Stimulated activated CD8-positive, alpha-beta memory T cell treated with anti-CD3 and anti-CD28 coated beads, Interleukin-7, amount 100 ng/mL, for 24 hours (primary cell): ENCODE measurements around the gene PDYN.
A peak's percentile ranks its signal among the peaks of the same experiment; 100 is the strongest.

Source experiments
- DNase-seq: peaks from one replicate; pipeline ENCODE4 v3.0.0-alpha.2; 2020; ENCODE audit warnings: low read depth

Gene PDYN

GRCh38 chr20:1994627-1995026 is 769 bp upstream of the PDYN start:
- DNase-seq: no peak

GRCh38 chr20:1992359-1993110 is 1.3 kb downstream of the PDYN start:
- DNase-seq: no peak

- no peak for DNase-seq
These were observed 6.0 kb downstream of the PDYN start for GRCh38 chr20:1987826-1988225.

- no peak for DNase-seq
These were observed 10.6 kb downstream of the PDYN start for GRCh38 chr20:1983301-1983700.

GRCh38 chr20:1982686-1983085 is 11.2 kb downstream of the PDYN start:
- no peak for DNase-seq

GRCh38 chr20:1979106-1979778 is 14.6 kb downstream of the PDYN start:
- no peak for DNase-seq

GRCh38 chr20:1975291-1975690 is 18.6 kb downstream of the PDYN start:
- DNase-seq: no peak

GRCh38 chr20:1973601-1974440 is 20.0 kb downstream of the PDYN start:
- no peak for DNase-seq

- DNase-seq: no peak
These were observed 21.8 kb downstream of the PDYN start for GRCh38 chr20:1971893-1972586.

- no peak for DNase-seq
These were observed 24.9 kb downstream of the PDYN start for GRCh38 chr20:1968964-1969363.

GRCh38 chr20:1965520-1966351 is 28.1 kb downstream of the PDYN start:
- DNase-seq: peak; percentile 78

- DNase-seq: no peak
These were observed 29.0 kb downstream of the PDYN start for GRCh38 chr20:1964659-1965405.

- no peak for DNase-seq
These were observed 29.8 kb downstream of the PDYN start for GRCh38 chr20:1964061-1964460.

GRCh38 chr20:1961374-1961773 is 32.5 kb downstream of the PDYN start:
- no peak for DNase-seq

- DNase-seq: no peak
These were observed 34.7 kb downstream of the PDYN start for GRCh38 chr20:1959156-1959555.

- DNase-seq: no peak
These were observed 35.4 kb downstream of the PDYN start for GRCh38 chr20:1958426-1958825.

- DNase-seq: no peak
These were observed 38.6 kb downstream of the PDYN start for GRCh38 chr20:1955217-1955616.

- no peak for DNase-seq
These were observed 40.2 kb downstream of the PDYN start for GRCh38 chr20:1953621-1954020.

GRCh38 chr20:1952737-1953530 is 40.9 kb downstream of the PDYN start:
- DNase-seq: no peak
